Measurements from ENCODE around the gene MCRS1. TPM values are rescaled to one million over a fixed set of nuclear protein-coding genes. Genes with fewer than 3 reads are reported as not detected.

MCRS1 gene
- total RNA-seq, 2 donors from 2014 or later = 78.0 to 92.2 TPM

DNA sequence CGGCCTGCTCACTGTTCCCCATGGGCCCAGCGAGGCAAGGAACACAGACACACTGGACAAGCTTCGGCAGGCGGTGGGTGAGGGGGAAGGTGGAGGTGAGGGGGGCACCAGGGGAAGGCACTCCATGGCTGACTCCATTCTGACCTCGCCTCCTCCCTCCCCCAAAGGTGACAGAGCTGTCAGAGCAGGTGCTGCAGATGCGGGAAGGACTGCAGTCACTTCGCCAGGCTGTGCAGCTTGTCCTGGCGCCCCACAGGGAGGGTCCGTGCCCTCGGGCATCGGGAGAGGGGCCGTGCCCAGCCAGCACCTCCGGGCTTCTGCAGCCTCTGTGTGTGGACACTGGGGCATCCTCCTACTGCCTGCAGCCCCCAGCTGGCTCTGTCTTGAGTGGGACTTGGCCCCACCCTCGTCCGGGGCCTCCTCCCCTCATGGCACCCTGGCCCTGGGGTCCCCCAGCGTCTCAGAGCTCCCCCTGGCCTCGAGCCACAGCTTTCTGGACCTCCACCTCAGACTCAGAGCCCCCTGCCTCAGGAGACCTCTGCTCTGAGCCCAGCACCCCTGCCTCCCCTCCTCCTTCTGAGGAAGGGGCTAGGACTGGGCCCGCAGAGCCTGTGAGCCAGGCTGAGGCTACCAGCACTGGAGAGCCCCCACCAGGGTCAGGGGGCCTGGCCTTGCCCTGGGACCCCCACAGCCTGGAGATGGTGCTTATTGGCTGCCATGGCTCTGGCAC is 10.6 kb downstream of the MCRS1 start:
- peaks cover 4% of the 10 kb centered on the region for H3K36me3 Mint-ChIP-seq (ENCODE audit: low read depth)
- peak overlapping the region; percentile 89 for H3K27ac Mint-ChIP-seq
- no peaks in the 10 kb centered on the region for H3K27me3 Mint-ChIP-seq

DNA sequence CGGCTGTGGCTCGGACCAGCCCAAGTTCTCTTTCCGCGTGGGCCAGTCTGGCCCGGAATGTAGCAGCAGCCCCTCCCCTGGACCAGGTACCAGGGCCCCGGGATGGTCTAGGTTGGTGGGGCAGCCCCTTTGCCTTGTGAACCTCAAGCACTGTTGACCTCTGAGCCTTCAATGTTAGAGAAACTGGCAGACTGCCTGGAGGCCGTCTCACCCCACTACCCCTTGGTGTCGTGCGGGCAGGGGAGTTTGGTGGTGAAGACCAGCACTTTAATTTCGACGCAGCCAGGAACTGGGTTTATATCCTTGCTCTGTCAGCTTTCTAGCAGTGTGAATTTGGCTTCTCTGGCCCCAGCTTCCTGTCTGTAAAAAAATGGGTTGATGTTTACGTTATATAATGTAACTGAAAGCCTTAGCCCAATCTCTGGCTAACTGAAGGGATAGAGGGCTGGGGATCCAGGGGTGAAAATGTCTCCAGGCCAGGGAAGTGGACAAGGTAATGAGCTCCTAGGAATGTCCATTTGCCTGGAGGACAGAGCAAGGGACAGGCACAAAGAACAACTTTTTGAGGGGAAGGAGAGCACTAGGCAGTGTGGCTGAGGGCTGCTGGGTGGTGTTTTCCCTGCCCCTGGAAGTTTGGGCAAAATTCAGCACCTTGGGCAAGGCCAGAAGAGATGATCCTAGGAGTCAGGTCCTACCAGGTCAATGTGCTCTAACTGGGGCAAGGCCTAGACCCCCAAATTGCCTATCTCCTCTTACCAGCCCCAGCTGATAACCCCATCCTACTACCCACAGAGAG is 11.4 kb downstream of the MCRS1 start:
- Mint-ChIP-seq H3K4me3 (peak overlapping the region; percentile 28), H3K27me3 (no peaks in the 10 kb centered on the region), H3K4me1 (peaks cover 25% of the 10 kb centered on the region), H3K27ac (peak overlapping the region; percentile 89), H3K36me3 (ENCODE audit: low read depth) (no peaks in the 10 kb centered on the region)
- no peaks in the 10 kb centered on the region for H3K9me3 ChIP-seq (ENCODE audit: control insufficient read depth, low read length, poor library complexity, severe bottlenecking)
- peak; percentile 8 for ATAC-seq
- DNase-seq = no peak

More for the DNA sequence above, 10.6 kb downstream of the MCRS1 start:
- Mint-ChIP-seq H3K4me1 (peaks cover 27% of the 10 kb centered on the region), H3K4me3 (no peak overlapping the region)
- ATAC-seq (no peak), DNase-seq (no peak)
- no peaks in the 10 kb centered on the region for H3K9me3 ChIP-seq (ENCODE audit: control insufficient read depth, low read length, poor library complexity, severe bottlenecking)

DNA sequence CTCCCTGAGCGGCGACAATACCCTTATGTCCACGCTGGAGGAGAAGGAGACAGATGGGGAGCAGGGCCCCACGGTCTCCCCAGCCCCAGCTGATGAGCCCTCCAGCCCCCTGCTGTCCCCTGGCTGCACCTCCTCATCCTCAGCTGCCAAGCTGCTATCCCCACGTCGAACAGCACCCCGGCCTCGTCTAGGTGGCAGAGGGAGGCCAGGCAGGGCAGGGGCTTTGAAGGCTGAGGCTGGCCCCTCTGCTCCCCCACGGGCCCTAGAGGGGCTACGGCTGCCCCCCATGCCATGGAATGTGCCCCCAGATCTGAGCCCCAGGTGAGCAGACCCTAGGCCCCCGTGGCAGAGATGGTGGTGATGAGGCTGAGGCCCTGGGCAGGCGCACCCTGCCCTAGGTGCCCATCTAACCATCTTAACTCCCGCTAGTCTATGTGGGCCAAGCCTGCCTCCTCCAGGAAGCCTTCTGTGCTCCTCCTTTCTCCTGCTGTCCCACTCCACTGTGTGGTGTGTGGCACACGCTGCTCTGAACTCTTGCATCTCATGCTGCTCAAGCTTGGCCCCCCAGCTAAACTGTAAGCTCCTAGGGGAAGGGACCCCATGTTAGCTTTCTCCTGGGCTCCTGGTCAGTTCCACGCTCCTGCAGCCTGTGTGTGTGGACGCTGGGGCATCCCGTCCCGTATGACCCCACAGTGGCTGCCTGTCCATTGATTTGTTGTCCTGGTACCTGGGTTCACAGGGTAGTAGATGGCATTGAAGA is 12.1 kb downstream of the MCRS1 start:
- H3K27ac Mint-ChIP-seq = peak overlapping the region; percentile 89
- H3K36me3 Mint-ChIP-seq (ENCODE audit: low read depth) = no peaks in the 10 kb centered on the region
- ATAC-seq = no peak
- DNase-seq = no peak
- no peaks in the 10 kb centered on the region for H3K27me3 Mint-ChIP-seq
- peaks cover 23% of the 10 kb centered on the region for H3K4me1 Mint-ChIP-seq
- no peaks in the 10 kb centered on the region for H3K9me3 ChIP-seq (ENCODE audit: control insufficient read depth, low read length, poor library complexity, severe bottlenecking)
- H3K4me3 Mint-ChIP-seq = no peak overlapping the region

DNA sequence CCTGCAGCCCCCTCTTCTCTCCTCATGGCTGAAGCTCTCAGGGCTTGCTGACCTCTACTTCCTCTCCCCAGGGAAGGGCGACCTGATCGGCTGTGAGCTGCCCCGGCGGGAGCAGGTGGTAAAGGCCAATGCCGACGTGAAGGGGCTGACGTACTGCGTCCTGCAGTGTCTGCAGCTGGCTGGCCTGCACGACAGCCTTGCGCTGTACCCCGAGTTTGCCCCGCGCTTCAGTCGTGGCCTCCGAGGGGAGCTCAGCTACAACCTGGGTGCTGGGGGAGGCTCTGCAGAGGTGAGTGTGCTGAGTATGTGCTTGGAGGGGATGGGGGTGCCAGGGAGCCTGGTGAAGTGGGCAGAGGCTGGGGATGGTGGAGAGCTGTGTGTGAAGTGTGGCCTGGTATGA is 13.7 kb downstream of the MCRS1 start:
- H3K27me3 Mint-ChIP-seq = no peaks in the 10 kb centered on the region
- no peaks in the 10 kb centered on the region for H3K36me3 Mint-ChIP-seq (ENCODE audit: low read depth)
- no peaks in the 10 kb centered on the region for H3K9me3 ChIP-seq (ENCODE audit: control insufficient read depth, low read length, poor library complexity, severe bottlenecking)
- DNase-seq = no peak
- H3K4me3 Mint-ChIP-seq = no peak overlapping the region
- peaks cover 20% of the 10 kb centered on the region for H3K4me1 Mint-ChIP-seq
- no peak for ATAC-seq
- H3K27ac Mint-ChIP-seq = peak overlapping the region; percentile 27

DNA sequence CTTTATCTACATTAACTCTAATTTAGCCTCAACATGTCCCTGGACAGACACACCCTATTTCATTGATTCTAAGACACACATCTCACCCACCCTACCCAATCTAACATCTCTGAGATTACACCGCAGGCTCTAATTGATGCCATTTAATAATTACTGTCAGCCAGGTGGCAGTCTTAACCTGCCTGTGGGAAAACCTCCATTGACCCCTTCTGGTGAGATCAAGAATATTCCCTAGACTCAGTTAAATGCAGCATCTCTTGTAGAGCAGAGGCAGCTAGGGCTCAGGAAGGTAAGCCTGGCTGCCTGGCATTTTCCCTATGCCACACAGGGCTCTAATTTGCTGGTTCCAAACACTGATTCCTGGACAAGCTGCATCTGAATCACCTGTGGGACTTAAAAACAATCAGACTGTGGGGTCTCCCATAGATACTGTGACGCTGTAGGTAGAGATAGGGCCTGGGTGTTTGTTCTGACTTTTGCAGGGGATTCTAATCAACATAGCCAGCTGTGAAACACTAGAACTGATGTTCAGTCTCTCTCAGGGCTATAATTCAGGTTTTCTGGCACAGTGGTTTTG is 14.3 kb downstream of the MCRS1 start:
- peak overlapping the region; percentile 27 for H3K27ac Mint-ChIP-seq
- H3K4me3 Mint-ChIP-seq = no peak overlapping the region
- peaks cover under 1% of the 10 kb centered on the region for H3K27me3 Mint-ChIP-seq
- no peaks in the 10 kb centered on the region for H3K36me3 Mint-ChIP-seq (ENCODE audit: low read depth)
- no peak for DNase-seq
- ATAC-seq = peak; percentile 74
- H3K4me1 Mint-ChIP-seq = peaks cover 20% of the 10 kb centered on the region
- no peaks in the 10 kb centered on the region for H3K9me3 ChIP-seq (ENCODE audit: control insufficient read depth, low read length, poor library complexity, severe bottlenecking)

DNA sequence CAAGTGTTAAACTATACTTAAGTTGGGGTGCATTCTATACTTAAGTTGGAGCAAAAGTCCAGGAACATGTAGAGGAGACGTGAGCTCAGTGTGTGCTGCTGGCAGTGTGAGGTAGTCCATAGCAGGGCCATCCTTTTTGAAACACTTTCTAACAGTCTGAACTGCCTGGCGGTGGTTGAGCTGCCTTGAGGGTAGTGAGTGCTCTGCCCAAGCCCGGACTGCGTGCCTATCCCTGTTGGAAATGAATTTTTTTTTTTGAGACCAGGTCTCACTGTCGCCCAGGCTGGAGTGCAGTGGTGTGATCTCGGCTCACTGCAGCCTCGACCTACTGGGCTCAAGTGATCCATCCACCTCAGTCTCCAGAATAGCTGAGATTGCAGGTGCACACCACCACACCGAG is 15.0 kb downstream of the MCRS1 start:
- Mint-ChIP-seq H3K4me3 (no peak overlapping the region), H3K36me3 (ENCODE audit: low read depth) (no peaks in the 10 kb centered on the region), H3K27me3 (peaks cover 7% of the 10 kb centered on the region), H3K27ac (no peak overlapping the region), H3K4me1 (peaks cover 22% of the 10 kb centered on the region)
- no peak for ATAC-seq
- H3K9me3 ChIP-seq (ENCODE audit: control insufficient read depth, low read length, poor library complexity, severe bottlenecking) = no peaks in the 10 kb centered on the region
- no peak for DNase-seq

DNA sequence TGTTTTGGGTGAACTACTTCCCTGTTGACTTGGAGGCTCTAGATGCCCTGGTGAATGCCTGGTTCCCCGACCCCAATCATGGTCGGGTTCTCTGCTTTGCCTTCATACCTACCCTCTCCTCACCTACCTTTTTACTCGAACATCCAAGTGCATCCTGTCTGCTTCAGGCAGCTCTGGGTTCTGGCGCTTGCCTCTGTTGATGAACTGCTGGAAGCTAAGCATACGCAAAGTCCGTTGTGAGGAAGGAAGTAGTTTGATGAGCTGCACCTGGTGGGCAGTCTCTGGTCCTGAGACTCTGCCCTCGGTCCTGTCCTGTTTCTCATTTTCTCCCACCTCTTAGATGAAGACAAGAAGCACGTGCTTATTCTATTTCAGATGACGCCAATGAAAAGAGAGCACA is 15.5 kb downstream of the MCRS1 start:
- no peak for ATAC-seq
- Mint-ChIP-seq H3K27ac (peak overlapping the region; percentile 32), H3K27me3 (peaks cover 10% of the 10 kb centered on the region), H3K4me1 (peaks cover 22% of the 10 kb centered on the region), H3K36me3 (ENCODE audit: low read depth) (no peaks in the 10 kb centered on the region), H3K4me3 (no peak overlapping the region)
- no peaks in the 10 kb centered on the region for H3K9me3 ChIP-seq (ENCODE audit: control insufficient read depth, low read length, poor library complexity, severe bottlenecking)
- DNase-seq = no peak

DNA sequence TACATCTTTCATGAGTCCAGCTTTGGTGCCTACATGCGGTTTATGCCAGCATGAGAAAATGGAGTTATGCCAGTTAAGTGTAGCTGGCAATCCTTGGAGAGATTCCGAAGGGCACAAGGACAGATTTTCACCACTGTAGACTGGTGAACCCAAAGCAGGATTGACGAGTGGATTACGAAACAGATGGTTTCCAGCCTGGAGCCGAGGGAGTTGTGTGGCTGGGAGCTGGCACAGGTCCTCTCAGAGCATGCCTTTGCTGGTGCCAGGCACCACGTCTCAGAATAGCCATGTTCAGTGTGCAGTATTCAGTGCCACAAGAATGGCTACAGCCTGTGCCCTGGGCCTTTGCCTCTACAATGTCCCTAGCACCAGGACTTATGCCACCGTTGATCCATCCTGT is 15.9 kb downstream of the MCRS1 start:
- no peak for DNase-seq
- H3K27ac Mint-ChIP-seq = peak overlapping the region; percentile 32
- no peaks in the 10 kb centered on the region for H3K9me3 ChIP-seq (ENCODE audit: control insufficient read depth, low read length, poor library complexity, severe bottlenecking)
- peaks cover 22% of the 10 kb centered on the region for H3K4me1 Mint-ChIP-seq
- H3K36me3 Mint-ChIP-seq (ENCODE audit: low read depth) = no peaks in the 10 kb centered on the region
- no peak for ATAC-seq
- peaks cover 13% of the 10 kb centered on the region for H3K27me3 Mint-ChIP-seq
- no peak overlapping the region for H3K4me3 Mint-ChIP-seq

DNA sequence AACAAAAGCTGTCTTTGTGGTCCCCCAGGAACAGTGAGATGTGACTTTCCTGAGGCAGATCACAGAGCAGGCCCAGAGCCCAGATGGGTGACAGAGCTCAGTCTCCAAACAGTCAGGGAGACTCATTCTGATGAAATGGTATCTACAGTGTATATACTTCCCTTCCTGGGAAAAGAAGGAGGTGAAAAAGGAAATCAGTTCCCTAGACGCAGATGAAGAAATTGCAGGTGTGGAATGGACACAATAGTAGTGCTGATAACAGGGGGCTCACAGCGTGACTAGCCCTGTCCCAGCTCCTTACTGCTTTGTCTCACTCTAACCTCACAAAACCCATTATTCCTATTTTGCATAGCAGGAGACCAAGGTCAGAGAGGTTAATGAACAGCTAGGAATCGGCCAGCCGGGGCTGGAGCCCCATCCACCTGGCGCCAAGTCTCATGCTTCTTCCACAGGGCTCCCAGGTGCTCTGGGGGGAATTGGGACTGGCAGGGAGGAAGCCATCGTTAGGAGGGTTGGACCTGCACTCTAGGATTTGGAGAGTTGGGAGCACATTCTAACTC is 17.2 kb downstream of the MCRS1 start:
- no peaks in the 10 kb centered on the region for H3K9me3 ChIP-seq (ENCODE audit: control insufficient read depth, low read length, poor library complexity, severe bottlenecking)
- ATAC-seq (no peak), DNase-seq (no peak)
- H3K4me3 Mint-ChIP-seq = no peak overlapping the region
- peaks cover 13% of the 10 kb centered on the region for H3K27me3 Mint-ChIP-seq
- H3K36me3 Mint-ChIP-seq (ENCODE audit: low read depth) = no peaks in the 10 kb centered on the region
- no peak overlapping the region for H3K27ac Mint-ChIP-seq
- H3K4me1 Mint-ChIP-seq = peaks cover 19% of the 10 kb centered on the region

DNA sequence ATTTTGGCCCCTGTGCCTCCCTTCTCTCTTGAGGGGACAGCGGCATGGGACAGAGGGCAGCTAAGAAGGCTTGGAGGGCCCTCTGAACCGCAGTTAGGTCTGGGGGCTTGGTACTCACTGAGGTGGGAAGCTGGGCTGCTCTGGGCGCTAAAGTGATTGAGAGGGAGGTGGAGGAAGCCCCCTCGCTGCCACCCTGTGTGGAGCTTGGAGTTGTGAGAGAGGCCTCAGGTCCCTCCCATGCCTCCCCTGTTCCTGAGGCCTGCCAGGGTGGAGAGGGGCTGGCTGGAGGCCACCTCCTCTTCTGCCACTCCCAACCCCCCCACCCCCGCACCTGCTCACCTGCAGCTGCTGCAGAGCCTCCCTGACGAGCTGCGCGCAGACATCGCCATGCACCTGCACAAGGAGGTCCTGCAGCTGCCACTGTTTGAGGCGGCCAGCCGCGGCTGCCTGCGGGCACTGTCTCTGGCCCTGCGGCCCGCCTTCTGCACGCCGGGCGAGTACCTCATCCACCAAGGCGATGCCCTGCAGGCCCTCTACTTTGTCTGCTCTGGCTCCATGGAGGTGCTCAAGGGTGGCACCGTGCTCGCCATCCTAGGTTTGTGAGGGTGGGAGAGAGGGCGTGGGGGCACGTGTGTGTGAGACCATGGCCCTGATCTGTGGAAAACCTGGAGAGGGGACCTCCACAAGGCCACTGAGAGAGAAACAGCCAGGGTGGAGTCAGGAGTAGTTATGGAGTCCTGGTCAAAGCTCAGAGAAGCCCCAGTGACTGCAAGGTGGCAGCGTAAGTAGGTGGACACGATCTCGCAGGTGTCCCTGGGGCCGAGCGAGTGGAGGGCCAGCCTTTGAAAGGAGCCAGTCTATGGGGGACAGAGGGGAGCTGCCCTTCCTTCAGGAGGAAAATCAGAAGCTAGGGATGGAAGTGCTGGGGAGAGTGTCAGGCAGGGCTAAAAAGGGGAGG is 17.9 kb downstream of the MCRS1 start:
- Mint-ChIP-seq H3K4me1 (peaks cover 18% of the 10 kb centered on the region), H3K36me3 (ENCODE audit: low read depth) (no peaks in the 10 kb centered on the region), H3K4me3 (peak overlapping the region; percentile 82), H3K27me3 (peaks cover 14% of the 10 kb centered on the region), H3K27ac (no peak overlapping the region)
- no peaks in the 10 kb centered on the region for H3K9me3 ChIP-seq (ENCODE audit: control insufficient read depth, low read length, poor library complexity, severe bottlenecking)
- ATAC-seq = no peak
- DNase-seq = no peak

DNA sequence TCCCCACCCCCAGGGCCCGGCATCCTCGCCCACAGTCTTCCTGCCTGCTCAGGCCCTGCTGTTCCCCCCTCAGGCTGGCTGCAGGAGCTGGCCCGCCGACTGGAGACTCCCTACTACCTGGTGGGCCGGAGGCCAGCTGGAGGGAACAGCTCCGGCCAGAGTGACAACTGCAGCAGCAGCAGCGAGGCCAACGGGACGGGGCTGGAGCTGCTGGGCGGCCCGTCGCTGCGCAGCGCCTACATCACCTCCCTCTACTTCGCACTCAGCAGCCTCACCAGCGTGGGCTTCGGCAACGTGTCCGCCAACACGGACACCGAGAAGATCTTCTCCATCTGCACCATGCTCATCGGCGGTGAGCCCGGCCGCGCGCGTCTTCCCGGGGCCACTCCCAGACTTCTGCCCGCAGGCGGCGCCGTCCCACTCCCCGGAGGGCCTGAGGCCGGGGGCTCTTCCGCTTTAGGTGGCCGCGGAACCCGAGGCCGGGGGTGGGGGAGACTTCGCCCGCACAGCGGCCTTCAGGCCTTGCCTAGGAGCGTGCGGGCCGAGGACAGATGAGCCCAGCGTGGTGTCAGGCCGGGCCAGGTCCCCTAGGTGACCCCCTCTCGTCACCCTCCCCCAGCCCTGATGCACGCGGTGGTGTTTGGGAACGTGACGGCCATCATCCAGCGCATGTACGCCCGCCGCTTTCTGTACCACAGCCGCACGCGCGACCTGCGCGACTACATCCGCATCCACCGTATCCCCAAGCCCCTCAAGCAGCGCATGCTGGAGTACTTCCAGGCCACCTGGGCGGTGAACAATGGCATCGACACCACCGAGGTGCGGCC is 18.9 kb downstream of the MCRS1 start:
- no peaks in the 10 kb centered on the region for H3K36me3 Mint-ChIP-seq (ENCODE audit: low read depth)
- DNase-seq = no peak
- H3K27ac Mint-ChIP-seq = no peak overlapping the region
- peaks cover 23% of the 10 kb centered on the region for H3K4me1 Mint-ChIP-seq
- no peaks in the 10 kb centered on the region for H3K9me3 ChIP-seq (ENCODE audit: control insufficient read depth, low read length, poor library complexity, severe bottlenecking)
- H3K4me3 Mint-ChIP-seq = peak overlapping the region; percentile 82
- H3K27me3 Mint-ChIP-seq = peaks cover 17% of the 10 kb centered on the region
- peak; percentile 52 for ATAC-seq
